ENCODE measurements around the gene AFM. TPM values are rescaled to one million over a fixed set of nuclear protein-coding genes. Genes with fewer than 3 reads are reported as not detected.

Gene AFM
- total RNA-seq, 3 donors from 2014 or later, result not detected

- TF ChIP-seq POLR2A (IDR thresholded peaks at IDR 0.05) (no peak), POLR2AphosphoS5 (IDR thresholded peaks at IDR 0.05) (no peak)
- TF ChIP-seq, protein P1, sequence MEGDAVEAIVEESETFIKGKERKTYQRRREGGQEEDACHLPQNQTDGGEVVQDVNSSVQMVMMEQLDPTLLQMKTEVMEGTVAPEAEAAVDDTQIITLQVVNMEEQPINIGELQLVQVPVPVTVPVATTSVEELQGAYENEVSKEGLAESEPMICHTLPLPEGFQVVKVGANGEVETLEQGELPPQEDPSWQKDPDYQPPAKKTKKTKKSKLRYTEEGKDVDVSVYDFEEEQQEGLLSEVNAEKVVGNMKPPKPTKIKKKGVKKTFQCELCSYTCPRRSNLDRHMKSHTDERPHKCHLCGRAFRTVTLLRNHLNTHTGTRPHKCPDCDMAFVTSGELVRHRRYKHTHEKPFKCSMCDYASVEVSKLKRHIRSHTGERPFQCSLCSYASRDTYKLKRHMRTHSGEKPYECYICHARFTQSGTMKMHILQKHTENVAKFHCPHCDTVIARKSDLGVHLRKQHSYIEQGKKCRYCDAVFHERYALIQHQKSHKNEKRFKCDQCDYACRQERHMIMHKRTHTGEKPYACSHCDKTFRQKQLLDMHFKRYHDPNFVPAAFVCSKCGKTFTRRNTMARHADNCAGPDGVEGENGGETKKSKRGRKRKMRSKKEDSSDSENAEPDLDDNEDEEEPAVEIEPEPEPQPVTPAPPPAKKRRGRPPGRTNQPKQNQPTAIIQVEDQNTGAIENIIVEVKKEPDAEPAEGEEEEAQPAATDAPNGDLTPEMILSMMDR (IDR thresholded peaks at IDR 0.05), result no peak
- no peaks in the 10 kb centered on the region for H3K9me3 ChIP-seq
- intact Hi-C loops (cut with DNase I; ENCODE audit: low total_unique reads), result no loop called here
- no peaks in the 10 kb centered on the region for H3K27me3 ChIP-seq
- H3K4me3 ChIP-seq, result no peak overlapping the region
- H3K4me1 ChIP-seq, result no peaks in the 10 kb centered on the region
- no peak for DNase-seq (ENCODE audit: low spot score in 2 of 2)
- H3K36me3 ChIP-seq, result no peaks in the 10 kb centered on the region
- no peak overlapping the region for H3K27ac ChIP-seq
Observed at GRCh38 chr4:73450398-73451004, 31.0 kb upstream of the AFM start.

DNA sequence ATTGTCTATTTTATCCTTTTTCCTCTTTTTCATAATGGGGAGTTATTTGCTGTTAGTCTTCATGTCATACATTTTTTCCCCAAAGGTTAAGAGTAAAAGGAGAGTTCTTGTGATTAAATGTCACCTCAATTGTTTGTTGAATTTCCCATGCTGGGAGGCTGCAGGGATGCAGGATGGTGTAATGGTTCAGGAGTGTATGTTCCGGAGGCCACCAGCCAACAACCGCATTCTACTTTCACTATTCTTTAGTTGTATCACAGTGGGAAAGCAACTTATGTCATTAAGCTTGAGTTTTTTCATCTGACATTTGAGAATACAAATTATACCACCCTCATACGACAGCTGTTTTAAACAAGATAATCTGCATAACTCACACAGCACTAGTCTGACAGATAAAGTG lies 30.1 kb upstream of the AFM start:
- Histone ChIP-seq H3K4me1 (no peaks in the 10 kb centered on the region), H3K9me3 (no peaks in the 10 kb centered on the region), H3K4me3 (no peak overlapping the region), H3K36me3 (no peaks in the 10 kb centered on the region), H3K27me3 (no peaks in the 10 kb centered on the region), H3K27ac (no peak overlapping the region)
- DNase-seq (ENCODE audit: low spot score in 2 of 2), result no peak
- TF ChIP-seq, protein P1 (IDR thresholded peaks at IDR 0.05), result no peak
- no peak for TF ChIP-seq POLR2AphosphoS5 (IDR thresholded peaks at IDR 0.05)
- TF ChIP-seq POLR2A (IDR thresholded peaks at IDR 0.05), result no peak
- intact Hi-C loops (cut with DNase I; ENCODE audit: low total_unique reads), result no loop called here

GRCh38 chr4:73451981-73452747 lies 29.4 kb upstream of the AFM start:
- no peak overlapping the region for H3K27ac ChIP-seq
- no peaks in the 10 kb centered on the region for H3K9me3 ChIP-seq
- no peaks in the 10 kb centered on the region for H3K27me3 ChIP-seq
- no peaks in the 10 kb centered on the region for H3K36me3 ChIP-seq
- DNase-seq (ENCODE audit: low spot score in 2 of 2), result no peak
- no peaks in the 10 kb centered on the region for H3K4me1 ChIP-seq
- no peak overlapping the region for H3K4me3 ChIP-seq
- TF ChIP-seq POLR2A (IDR thresholded peaks at IDR 0.05) (no peak), POLR2AphosphoS5 (IDR thresholded peaks at IDR 0.05) (no peak)
- TF ChIP-seq, protein P1 (IDR thresholded peaks at IDR 0.05), result no peak
- intact Hi-C loops (cut with DNase I; ENCODE audit: low total_unique reads), result no loop called here

- Histone ChIP-seq H3K36me3 (no peaks in the 10 kb centered on the region), H3K27me3 (no peaks in the 10 kb centered on the region), H3K4me3 (no peak overlapping the region), H3K27ac (no peak overlapping the region), H3K4me1 (no peaks in the 10 kb centered on the region), H3K9me3 (no peaks in the 10 kb centered on the region)
- intact Hi-C loops (cut with DNase I; ENCODE audit: low total_unique reads), result no loop called here
- TF ChIP-seq, protein P1 (IDR thresholded peaks at IDR 0.05), result no peak
- TF ChIP-seq POLR2AphosphoS5 (IDR thresholded peaks at IDR 0.05), result no peak
- no peak for TF ChIP-seq POLR2A (IDR thresholded peaks at IDR 0.05)
- DNase-seq (ENCODE audit: low spot score in 2 of 2), result no peak
Observed at GRCh38 chr4:73452953-73453700, 28.4 kb upstream of the AFM start.

GRCh38 chr4:73453701-73454005 lies 27.9 kb upstream of the AFM start:
- H3K4me3 ChIP-seq, result no peak overlapping the region
- H3K36me3 ChIP-seq, result no peaks in the 10 kb centered on the region
- H3K27me3 ChIP-seq, result no peaks in the 10 kb centered on the region
- intact Hi-C loops (cut with DNase I; ENCODE audit: low total_unique reads), result no loop called here
- TF ChIP-seq, protein P1 (IDR thresholded peaks at IDR 0.05), result no peak
- no peak for TF ChIP-seq POLR2A (IDR thresholded peaks at IDR 0.05)
- no peak for TF ChIP-seq POLR2AphosphoS5 (IDR thresholded peaks at IDR 0.05)
- H3K9me3 ChIP-seq, result no peaks in the 10 kb centered on the region
- no peak for DNase-seq (ENCODE audit: low spot score in 2 of 2)
- no peaks in the 10 kb centered on the region for H3K4me1 ChIP-seq
- no peak overlapping the region for H3K27ac ChIP-seq

Data from breast epithelium (tissue), 4 donors.